Cardiac muscle cell (in vitro differentiated cells and primary cell): ENCODE results near the gene DHX35. TPM values are rescaled to one million over a fixed set of nuclear protein-coding genes. Genes with fewer than 3 reads are reported as not detected.
"Not testable (repeated sequence)": the region's sequence is repeated elsewhere in the genome, so short reads cannot be mapped to it uniquely, and the experiment has no call there.

ENCODE experiments used
- DNase-seq, 2 donors: peaks; one replicate each; pipeline versions ENCODE4 v3.0.0 to v3.0.0-alpha.2; 2010 to 2017; ENCODE audit warnings: low read depth in 1 of 2, low spot score in 1 of 2
- H3K27ac ChIP-seq: fragments of 200-600 bp; sonication (generic); 2 replicates; pipeline ENCODE4 v1.5.1; 2016
- H3K27me3 ChIP-seq: fragments of 200-600 bp; sonication (generic); 2 replicates; pipeline ENCODE4 v1.6.0; 2016; ENCODE audit warnings: control low read depth
- H3K36me3 ChIP-seq: fragments of 200-600 bp; sonication (generic); 2 replicates; pipeline ENCODE4 v1.5.1; 2016; ENCODE audit warnings: control low read depth
- H3K4me1 ChIP-seq: fragments of 200-600 bp; sonication (generic); 2 replicates; pipeline ENCODE4 v1.8.1; 2017; ENCODE audit warnings: low read depth, mild to moderate bottlenecking, mixed run types
- H3K4me3 ChIP-seq: fragments of 200-600 bp; sonication (generic); 2 replicates; pipeline ENCODE4 v1.5.1; 2016; ENCODE audit warnings: mild to moderate bottlenecking
- H3K9me3 ChIP-seq: fragments of 200-600 bp; sonication (generic); 2 replicates; pipeline ENCODE4 v1.5.1; 2017; ENCODE audit warnings: low read depth, mild to moderate bottlenecking, control low read depth
- CTCF ChIP-seq: IDR thresholded peaks from 2 replicates; pipeline ENCODE4 v1.5.1; 2012; ENCODE audit warnings: low read depth, mild to moderate bottlenecking, low read length
- polyA plus RNA-seq: library from polyadenylated mRNA; unstranded; fragments of >200 nt; fragmentation: Nextera tagmentation; extraction: Ambion mirVana; gene quantifications from 2 replicates; pipeline ENCODE4 v1.2.1, GENCODE V29; 2016
- total RNA-seq: library from RNA; depleted of rRNA; stranded (reverse); fragments of >200 nt; gene quantifications from 2 replicates; pipeline ENCODE4 v1.2.3, GENCODE V29; 2016

DHX35 gene
- total and polyA plus RNA-seq, 2 experiments from 2014 or later: 8.9 to 10.4 TPM

DNA sequence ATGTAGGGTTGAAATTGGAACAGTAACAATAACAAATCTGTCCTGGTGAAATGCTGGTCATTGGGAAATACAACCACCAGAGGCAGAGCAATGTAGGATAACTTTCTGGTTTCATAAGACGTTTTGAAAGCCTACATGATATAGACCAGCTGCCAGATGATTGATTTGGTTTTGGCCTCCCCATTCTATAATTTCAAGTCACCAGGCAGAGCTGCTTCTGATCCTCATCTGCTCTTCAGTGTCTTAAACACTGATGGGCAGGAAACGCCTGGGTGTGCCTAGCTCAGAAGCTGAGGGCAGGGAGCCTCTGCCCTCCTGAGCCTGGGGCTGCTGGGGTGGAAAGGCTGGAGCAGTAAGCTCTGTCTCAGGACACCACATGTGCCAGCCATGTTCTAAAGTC is 24.5 kb downstream of the DHX35 start:
- peak in 1 of 2 donors; percentile 56 for DNase-seq
- no peak overlapping the region for H3K27ac ChIP-seq
- H3K36me3 ChIP-seq: peaks cover 16% of the 10 kb centered on the region
- H3K27me3 ChIP-seq: no peaks in the 10 kb centered on the region
- H3K4me3 ChIP-seq: no peak overlapping the region
- TF ChIP-seq CTCF: peak; percentile 12
- H3K4me1 ChIP-seq: peaks cover 7% of the 10 kb centered on the region
- H3K9me3 ChIP-seq: no peaks in the 10 kb centered on the region

DNA sequence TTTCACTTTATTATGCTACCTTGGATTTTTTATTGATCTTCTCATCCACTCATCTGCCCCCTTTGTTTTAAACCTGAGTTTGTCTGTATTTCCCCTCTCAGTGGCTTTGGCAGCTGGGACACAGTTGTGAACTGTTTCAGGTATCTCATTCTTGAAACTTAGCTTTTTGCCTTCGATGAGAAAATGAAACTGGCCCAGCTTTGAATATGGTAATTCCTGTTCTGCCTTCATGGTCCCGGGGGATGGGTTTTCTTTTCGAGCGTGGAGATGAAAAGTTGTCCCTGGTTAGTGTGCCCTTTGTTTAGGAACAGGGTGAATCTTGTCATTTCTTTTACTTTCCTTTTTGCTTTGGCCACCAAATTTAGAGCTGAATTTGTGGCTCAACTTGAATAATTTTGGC is 25.6 kb downstream of the DHX35 start:
- Histone ChIP-seq H3K4me1 (peaks cover 7% of the 10 kb centered on the region), H3K27me3 (no peaks in the 10 kb centered on the region), H3K4me3 (no peak overlapping the region), H3K36me3 (peaks cover 16% of the 10 kb centered on the region), H3K9me3 (no peaks in the 10 kb centered on the region), H3K27ac (no peak overlapping the region)
- TF ChIP-seq CTCF: no peak
- DNase-seq: no peak

- H3K27me3 ChIP-seq: no peaks in the 10 kb centered on the region
- no peaks in the 10 kb centered on the region for H3K9me3 ChIP-seq
- H3K27ac ChIP-seq: no peak overlapping the region
- H3K36me3 ChIP-seq: peaks cover 25% of the 10 kb centered on the region
- no peak overlapping the region for H3K4me3 ChIP-seq
- H3K4me1 ChIP-seq: peaks cover 4% of the 10 kb centered on the region
- no peak for DNase-seq
- no peak for TF ChIP-seq CTCF
These were observed 28.6 kb downstream of the DHX35 start for GRCh38 chr20:38990728-38991127.

DNA sequence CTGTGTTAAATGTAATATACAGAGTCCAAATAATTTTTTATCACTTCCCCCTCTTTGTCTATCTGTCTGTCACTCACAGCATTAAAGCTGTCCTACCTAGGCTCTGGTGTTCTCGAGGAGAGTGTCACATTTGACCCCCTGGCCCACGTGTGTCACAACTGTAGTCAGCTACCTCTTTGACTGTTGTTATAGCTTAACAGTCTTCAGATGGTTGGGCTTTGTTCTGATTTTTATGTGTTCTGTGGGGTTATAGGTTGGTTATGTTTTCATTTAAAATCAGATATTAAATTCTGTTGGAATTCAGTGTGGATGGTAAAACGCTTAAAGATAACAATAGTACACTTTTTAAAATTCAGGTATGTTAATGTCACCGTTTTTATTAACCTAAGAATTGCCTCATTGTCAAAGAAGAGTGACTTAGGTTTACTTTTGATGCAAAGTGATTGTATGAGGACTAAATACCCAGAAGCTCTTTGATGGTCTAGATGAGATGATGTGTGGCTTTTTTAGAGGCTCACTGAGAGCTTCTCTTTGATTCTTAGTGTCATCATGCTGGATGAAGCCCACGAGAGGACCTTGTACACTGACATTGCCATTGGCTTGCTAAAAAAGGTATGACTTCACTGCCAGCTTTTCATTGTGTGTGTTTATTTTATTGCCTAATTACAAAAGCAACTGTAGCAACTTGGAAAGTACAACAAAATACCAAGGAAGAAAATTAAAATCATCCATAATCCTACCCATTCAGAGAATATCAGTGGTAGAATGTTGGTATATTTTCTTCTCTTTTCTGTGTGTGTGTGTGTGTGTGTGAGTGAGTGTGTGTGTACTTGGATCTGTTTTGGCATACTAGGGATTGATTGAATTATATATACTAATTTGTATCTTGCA is 29.9 kb downstream of the DHX35 start:
- no peak overlapping the region for H3K4me3 ChIP-seq
- DNase-seq: no peak
- no peak overlapping the region for H3K27ac ChIP-seq
- no peaks in the 10 kb centered on the region for H3K4me1 ChIP-seq
- H3K27me3 ChIP-seq: no peaks in the 10 kb centered on the region
- TF ChIP-seq CTCF: no peak
- H3K36me3 ChIP-seq: peaks cover 30% of the 10 kb centered on the region
- no peaks in the 10 kb centered on the region for H3K9me3 ChIP-seq

DNA sequence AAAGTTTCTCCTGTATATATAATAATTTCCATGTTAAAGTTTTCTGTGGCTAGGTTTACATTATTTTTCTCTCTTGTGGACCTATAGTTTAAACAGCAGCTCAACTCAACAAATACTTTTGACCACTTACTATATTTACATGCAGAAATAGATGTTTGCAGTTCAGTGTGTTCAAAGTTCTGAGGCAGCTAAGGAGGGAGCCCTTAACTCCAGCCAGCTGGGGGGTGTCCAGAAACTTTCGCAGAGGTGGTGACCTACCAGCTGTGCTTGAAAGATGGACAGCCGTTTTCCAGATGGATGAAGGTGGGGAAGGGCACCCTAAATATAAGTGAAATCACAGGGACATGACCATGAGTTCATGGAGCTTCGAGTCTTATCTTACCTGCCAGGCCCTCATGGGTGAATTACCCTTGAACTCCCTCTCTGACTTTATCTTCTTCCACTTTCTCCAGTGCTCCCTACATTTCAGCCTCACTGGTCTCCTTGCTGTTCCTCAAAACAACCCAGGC is 33.4 kb downstream of the DHX35 start:
- Histone ChIP-seq H3K27me3 (no peaks in the 10 kb centered on the region), H3K36me3 (peaks cover 14% of the 10 kb centered on the region), H3K27ac (no peak overlapping the region), H3K9me3 (no peaks in the 10 kb centered on the region), H3K4me1 (no peaks in the 10 kb centered on the region), H3K4me3 (no peak overlapping the region)
- no peak for TF ChIP-seq CTCF
- no peak for DNase-seq

DNA sequence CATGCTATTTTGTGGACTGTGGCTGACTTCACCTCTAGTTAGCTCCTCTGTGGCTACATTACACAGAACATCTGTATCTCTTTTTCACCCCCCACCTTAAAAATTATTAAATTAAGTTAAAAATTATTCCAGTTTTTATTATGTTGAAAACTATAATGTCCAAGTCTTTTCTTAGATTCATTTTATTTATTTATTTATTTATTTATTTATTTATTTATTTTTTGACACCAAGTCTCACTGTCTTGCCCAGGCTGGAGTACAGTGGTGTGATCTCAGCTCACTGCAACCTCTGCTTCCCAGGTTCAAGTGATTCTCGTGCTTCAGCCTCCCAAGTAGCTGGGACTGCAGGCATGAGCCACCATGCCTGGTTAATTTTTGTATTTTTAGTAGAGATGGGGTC is 34.7 kb downstream of the DHX35 start:
- H3K27me3 ChIP-seq, DNase-seq, H3K4me3 ChIP-seq, H3K9me3 ChIP-seq, H3K27ac ChIP-seq, H3K4me1 ChIP-seq: not testable (repeated sequence)
- H3K36me3 ChIP-seq: peaks cover 18% of the 10 kb centered on the region
